ENCODE results near the gene FABP1.

The FABP1 gene

GRCh38 chr2:88123164-88123974, 4.5 kb downstream of the FABP1 start:
- POLR2A ChIA-PET, result no interaction called here
- Histone ChIP-seq H3K9me3 (ENCODE audit: control insufficient read depth, insufficient read depth, low read depth, low read length) (no peaks in the 10 kb centered on the region), H3K4me3 (ENCODE audit: low read depth, low read length) (no peak overlapping the region), H3K4me1 (ENCODE audit: control insufficient read depth, insufficient read depth, low read length) (no peaks in the 10 kb centered on the region), H3K36me3 (ENCODE audit: control insufficient read depth in 2 of 2, insufficient read depth in 1 of 2, low read length in 2 of 2) (no peaks in the 10 kb centered on the region), H3K27ac (ENCODE audit: extremely low read depth, low read depth, low read length) (no peak overlapping the region)
- no peak for TF ChIP-seq ZBTB21 (tag by site-specific recombination; IDR thresholded peaks at IDR 0.05)
- TF ChIP-seq, protein P1, sequence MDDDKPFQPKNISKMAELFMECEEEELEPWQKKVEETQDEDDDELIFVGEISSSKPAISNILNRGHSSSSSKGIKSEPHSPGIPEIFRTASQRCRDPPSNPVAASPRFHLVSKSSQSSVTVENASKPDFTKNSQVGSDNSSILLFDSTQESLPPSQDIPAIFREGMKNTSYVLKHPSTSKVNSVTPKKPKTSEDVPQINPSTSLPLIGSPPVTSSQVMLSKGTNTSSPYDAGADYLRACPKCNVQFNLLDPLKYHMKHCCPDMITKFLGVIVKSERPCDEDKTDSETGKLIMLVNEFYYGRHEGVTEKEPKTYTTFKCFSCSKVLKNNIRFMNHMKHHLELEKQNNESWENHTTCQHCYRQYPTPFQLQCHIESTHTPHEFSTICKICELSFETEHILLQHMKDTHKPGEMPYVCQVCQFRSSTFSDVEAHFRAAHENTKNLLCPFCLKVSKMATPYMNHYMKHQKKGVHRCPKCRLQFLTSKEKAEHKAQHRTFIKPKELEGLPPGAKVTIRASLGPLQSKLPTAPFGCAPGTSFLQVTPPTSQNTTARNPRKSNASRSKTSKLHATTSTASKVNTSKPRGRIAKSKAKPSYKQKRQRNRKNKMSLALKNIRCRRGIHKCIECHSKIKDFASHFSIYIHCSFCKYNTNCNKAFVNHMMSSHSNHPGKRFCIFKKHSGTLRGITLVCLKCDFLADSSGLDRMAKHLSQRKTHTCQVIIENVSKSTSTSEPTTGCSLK (tag by site-specific recombination; IDR thresholded peaks at IDR 0.05), result no peak
- TF ChIP-seq GLI2 (tag by site-specific recombination; IDR thresholded peaks at IDR 0.05; ENCODE audit: borderline replicate concordance, low read depth), result no peak
- TF ChIP-seq REPIN1 (tag by site-specific recombination; IDR thresholded peaks at IDR 0.05; ENCODE audit: low read depth), result no peak
- TF ChIP-seq ZNF514 (tag by site-specific recombination; IDR thresholded peaks at IDR 0.05), result no peak
- no peak for TF ChIP-seq SCRT2 (tag by site-specific recombination; IDR thresholded peaks at IDR 0.05)
- TF ChIP-seq ZFP37 (tag by site-specific recombination; IDR thresholded peaks at IDR 0.05), result no peak
- TF ChIP-seq ZBTB20 (tag by site-specific recombination; IDR thresholded peaks at IDR 0.05), result no peak
- TF ChIP-seq ZNF555 (tag by site-specific recombination; conservative IDR thresholded peaks at IDR 0.05), result no peak
- TF ChIP-seq HOXA7 (CRISPR knock-in tag; IDR thresholded peaks at IDR 0.05; ENCODE audit: borderline replicate concordance), result no peak
- TF ChIP-seq, protein P2, sequence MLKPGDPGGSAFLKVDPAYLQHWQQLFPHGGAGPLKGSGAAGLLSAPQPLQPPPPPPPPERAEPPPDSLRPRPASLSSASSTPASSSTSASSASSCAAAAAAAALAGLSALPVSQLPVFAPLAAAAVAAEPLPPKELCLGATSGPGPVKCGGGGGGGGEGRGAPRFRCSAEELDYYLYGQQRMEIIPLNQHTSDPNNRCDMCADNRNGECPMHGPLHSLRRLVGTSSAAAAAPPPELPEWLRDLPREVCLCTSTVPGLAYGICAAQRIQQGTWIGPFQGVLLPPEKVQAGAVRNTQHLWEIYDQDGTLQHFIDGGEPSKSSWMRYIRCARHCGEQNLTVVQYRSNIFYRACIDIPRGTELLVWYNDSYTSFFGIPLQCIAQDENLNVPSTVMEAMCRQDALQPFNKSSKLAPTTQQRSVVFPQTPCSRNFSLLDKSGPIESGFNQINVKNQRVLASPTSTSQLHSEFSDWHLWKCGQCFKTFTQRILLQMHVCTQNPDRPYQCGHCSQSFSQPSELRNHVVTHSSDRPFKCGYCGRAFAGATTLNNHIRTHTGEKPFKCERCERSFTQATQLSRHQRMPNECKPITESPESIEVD (tag by site-specific recombination; IDR thresholded peaks at IDR 0.05), result no peak
- no peak for TF ChIP-seq ZNF624 (tag by site-specific recombination; IDR thresholded peaks at IDR 0.05)
- no peak for TF ChIP-seq ZNF433 (tag by site-specific recombination; IDR thresholded peaks at IDR 0.05; ENCODE audit: low read depth)
- no peak for TF ChIP-seq OVOL3 (tag by site-specific recombination; IDR thresholded peaks at IDR 0.05)
- no peak for TF ChIP-seq KLF7 (tag by site-specific recombination; IDR thresholded peaks at IDR 0.05; ENCODE audit: borderline replicate concordance)
- CTCF ChIA-PET, result interaction anchor here (0.6 kb wide), 1 partner anchor 60 kb away, joined by 5 read pairs; no protein-coding TSS in a partner anchor

DNA sequence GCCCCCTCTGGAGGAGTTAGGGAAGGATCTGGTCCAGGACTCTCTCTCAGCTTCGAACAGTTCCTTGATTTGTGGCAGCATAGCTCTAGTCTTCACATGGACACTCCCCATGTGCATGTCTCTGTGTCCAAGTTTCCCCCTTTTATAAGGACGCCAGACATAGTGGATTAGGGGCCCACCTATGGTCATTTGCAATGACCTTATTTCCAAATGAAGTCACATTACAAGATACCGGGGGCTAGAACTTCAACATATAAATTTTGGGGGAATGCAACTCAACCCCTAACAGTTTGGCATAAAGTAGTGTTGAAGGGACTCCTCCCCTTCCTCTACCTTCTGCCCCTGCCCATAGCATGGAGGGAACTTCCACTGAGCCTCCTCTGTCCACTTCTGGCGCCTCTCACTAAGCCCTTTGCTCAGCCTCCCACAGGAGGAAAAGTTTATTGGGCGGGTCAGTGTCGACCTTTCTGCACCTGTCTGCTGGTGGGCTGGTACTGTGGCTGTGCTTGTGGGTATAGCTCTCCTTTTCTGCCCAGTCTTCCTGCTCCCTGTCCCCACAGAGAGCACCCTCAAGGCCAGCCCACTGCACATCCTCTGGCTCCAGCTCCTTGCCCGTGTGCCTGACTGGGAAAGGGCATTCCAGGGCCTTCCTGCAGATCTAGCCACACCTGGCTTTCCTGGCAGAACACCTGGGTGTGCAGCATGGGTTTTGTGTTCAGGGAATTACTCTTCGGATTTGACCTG, 5.5 kb downstream of the FABP1 start:
- no peaks in the 10 kb centered on the region for H3K4me1 ChIP-seq (ENCODE audit: control insufficient read depth, insufficient read depth, low read length)
- no peak overlapping the region for H3K4me3 ChIP-seq (ENCODE audit: low read depth, low read length)
- no peak overlapping the region for H3K27ac ChIP-seq (ENCODE audit: extremely low read depth, low read depth, low read length)
- ChIA-PET CTCF (interaction anchor here (0.8 kb wide), 1 partner anchor 39 kb away, joined by 3 read pairs; no protein-coding TSS in a partner anchor), POLR2A (no interaction called here)
- no peaks in the 10 kb centered on the region for H3K9me3 ChIP-seq (ENCODE audit: control insufficient read depth, insufficient read depth, low read depth, low read length)
- H3K36me3 ChIP-seq (ENCODE audit: control insufficient read depth in 2 of 2, insufficient read depth in 1 of 2, low read length in 2 of 2), result no peaks in the 10 kb centered on the region
- TF ChIP-seq ATF2 (tag by site-specific recombination; IDR thresholded peaks at IDR 0.05; ENCODE audit: low read depth) (no peak), ZNF776 (tag by site-specific recombination; IDR thresholded peaks at IDR 0.05; ENCODE audit: borderline replicate concordance) (no peak), OSR2 (tag by site-specific recombination; IDR thresholded peaks at IDR 0.05) (no peak), RBAK (tag by site-specific recombination; IDR thresholded peaks at IDR 0.05) (no peak), ZNF274 (IDR thresholded peaks at IDR 0.05; ENCODE audit: low read length) (no peak), ZNF274 (tag by site-specific recombination; IDR thresholded peaks at IDR 0.05; ENCODE audit: borderline replicate concordance) (no peak), PBX3 (CRISPR knock-in tag; IDR thresholded peaks at IDR 0.05) (no peak), ZNF707 (tag by site-specific recombination; IDR thresholded peaks at IDR 0.05) (no peak), ZNF19 (tag by site-specific recombination; IDR thresholded peaks at IDR 0.05; ENCODE audit: low read depth) (no peak), ZBTB21 (tag by site-specific recombination; IDR thresholded peaks at IDR 0.05) (no peak), ZNF571 (tag by site-specific recombination; IDR thresholded peaks at IDR 0.05) (no peak), ZNF621 (tag by site-specific recombination; IDR thresholded peaks at IDR 0.05) (no peak)
- TF ChIP-seq, protein P3, sequence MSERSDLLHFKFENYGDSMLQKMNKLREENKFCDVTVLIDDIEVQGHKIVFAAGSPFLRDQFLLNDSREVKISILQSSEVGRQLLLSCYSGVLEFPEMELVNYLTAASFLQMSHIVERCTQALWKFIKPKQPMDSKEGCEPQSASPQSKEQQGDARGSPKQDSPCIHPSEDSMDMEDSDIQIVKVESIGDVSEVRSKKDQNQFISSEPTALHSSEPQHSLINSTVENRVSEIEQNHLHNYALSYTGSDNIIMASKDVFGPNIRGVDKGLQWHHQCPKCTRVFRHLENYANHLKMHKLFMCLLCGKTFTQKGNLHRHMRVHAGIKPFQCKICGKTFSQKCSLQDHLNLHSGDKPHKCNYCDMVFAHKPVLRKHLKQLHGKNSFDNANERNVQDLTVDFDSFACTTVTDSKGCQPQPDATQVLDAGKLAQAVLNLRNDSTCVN (tag by site-specific recombination; optimal IDR thresholded peaks at IDR 0.05), result no peak
